SJSA1 (cell line): ENCODE results near the gene DDX17. TPM values are rescaled to one million over a fixed set of nuclear protein-coding genes. Genes with fewer than 3 reads are reported as not detected.
A peak's percentile ranks its signal among the peaks of the same experiment; 100 is the strongest.

Source experiments
- DNase-seq, 2 experiments: peaks; one replicate each; pipeline ENCODE4 v3.0.0-alpha.2; 2015 to 2020; ENCODE audit warnings: low spot score in 2 of 2, low read depth in 1 of 2
- H3K27ac ChIP-seq: fragments of 250-450 bp; sonication (Bioruptor Pico); 2 replicates; pipeline ENCODE4 v1.5.1; 2020; ENCODE audit warnings: mild to moderate bottlenecking, moderate library complexity
- H3K27me3 ChIP-seq: fragments of 250-450 bp; sonication (Bioruptor Pico); replicated peaks from 2 replicates; pipeline ENCODE4 v1.5.1; 2020; ENCODE audit warnings: mild to moderate bottlenecking, moderate library complexity
- H3K36me3 ChIP-seq: fragments of 250-450 bp; sonication (Bioruptor Pico); 2 replicates; pipeline ENCODE4 v1.5.1; 2020; ENCODE audit warnings: mild to moderate bottlenecking
- H3K4me1 ChIP-seq: fragments of 250-450 bp; sonication (Bioruptor Pico); replicated peaks from 2 replicates; pipeline ENCODE4 v1.6.1; 2021; ENCODE audit warnings: mild to moderate bottlenecking
- H3K4me3 ChIP-seq: fragments of 250-450 bp; sonication (Bioruptor Pico); 2 replicates; pipeline ENCODE4 v1.5.1; 2020; ENCODE audit warnings: mild to moderate bottlenecking
- H3K9me3 ChIP-seq: fragments of 250-450 bp; sonication (Bioruptor Pico); replicated peaks from 2 replicates; pipeline ENCODE4 v1.5.1; 2020; ENCODE audit warnings: mild to moderate bottlenecking
- total RNA-seq: library from RNA; depleted of rRNA; stranded (reverse); fragments of >200 nt; shearing (Covaris generic); gene quantifications from 2 replicates; pipeline ENCODE4 v1.2.3, GENCODE V29; 2014

The DDX17 gene
- total RNA-seq, 1 experiment from 2014 or later = 277 TPM

GRCh38 chr22:38505541-38506117 lies 482 bp downstream of the DDX17 start:
- Histone ChIP-seq H3K27ac (peak overlapping the region; percentile 99), H3K9me3 (no peaks in the 10 kb centered on the region), H3K27me3 (no peaks in the 10 kb centered on the region), H3K36me3 (peaks cover 53% of the 10 kb centered on the region), H3K4me3 (peak overlapping the region; percentile 92), H3K4me1 (peaks cover 20% of the 10 kb centered on the region)
- DNase-seq = peak; percentile 71 to 80

GRCh38 chr22:38504731-38505540 lies 1.2 kb downstream of the DDX17 start:
- H3K36me3 ChIP-seq = peaks cover 59% of the 10 kb centered on the region
- peaks cover 20% of the 10 kb centered on the region for H3K4me1 ChIP-seq
- H3K4me3 ChIP-seq = peak overlapping the region; percentile 92
- DNase-seq = peak; percentile 56 to 59
- H3K9me3 ChIP-seq = no peaks in the 10 kb centered on the region
- H3K27ac ChIP-seq = peak overlapping the region; percentile 99
- H3K27me3 ChIP-seq = no peaks in the 10 kb centered on the region

GRCh38 chr22:38503021-38503420 lies 3.1 kb downstream of the DDX17 start:
- no peaks in the 10 kb centered on the region for H3K27me3 ChIP-seq
- no peak for DNase-seq
- H3K9me3 ChIP-seq = no peaks in the 10 kb centered on the region
- H3K36me3 ChIP-seq = peaks cover 79% of the 10 kb centered on the region
- H3K27ac ChIP-seq = no peak overlapping the region
- H3K4me3 ChIP-seq = no peak overlapping the region
- H3K4me1 ChIP-seq = peaks cover 20% of the 10 kb centered on the region

- H3K4me3 ChIP-seq = no peak overlapping the region
- H3K4me1 ChIP-seq = peaks cover 19% of the 10 kb centered on the region
- H3K36me3 ChIP-seq = peaks cover 87% of the 10 kb centered on the region
- no peaks in the 10 kb centered on the region for H3K9me3 ChIP-seq
- DNase-seq = no peak
- H3K27me3 ChIP-seq = no peaks in the 10 kb centered on the region
- no peak overlapping the region for H3K27ac ChIP-seq
Measured at GRCh38 chr22:38501797-38502672, 4.1 kb downstream of the DDX17 start.

- no peak for DNase-seq
- no peaks in the 10 kb centered on the region for H3K27me3 ChIP-seq
- peaks cover 5% of the 10 kb centered on the region for H3K4me1 ChIP-seq
- H3K9me3 ChIP-seq = no peaks in the 10 kb centered on the region
- H3K4me3 ChIP-seq = no peak overlapping the region
- no peak overlapping the region for H3K27ac ChIP-seq
- peaks cover 96% of the 10 kb centered on the region for H3K36me3 ChIP-seq
Measured at GRCh38 chr22:38497869-38498268, 8.2 kb downstream of the DDX17 start.

GRCh38 chr22:38494939-38495338 lies 11.2 kb downstream of the DDX17 start:
- Histone ChIP-seq H3K36me3 (peaks cover 99% of the 10 kb centered on the region), H3K27ac (no peak overlapping the region), H3K27me3 (no peaks in the 10 kb centered on the region), H3K4me3 (no peak overlapping the region), H3K9me3 (no peaks in the 10 kb centered on the region; the same call in 1 of the 2 replicates), H3K4me1 (peaks cover 12% of the 10 kb centered on the region)
- DNase-seq = no peak

GRCh38 chr22:38494498-38494897 lies 11.6 kb downstream of the DDX17 start:
- H3K4me3 ChIP-seq = no peak overlapping the region
- H3K27me3 ChIP-seq = no peaks in the 10 kb centered on the region
- peaks cover 12% of the 10 kb centered on the region for H3K4me1 ChIP-seq
- DNase-seq = no peak
- H3K36me3 ChIP-seq = peaks cover 99% of the 10 kb centered on the region
- no peaks in the 10 kb centered on the region; the same call in 1 of the 2 replicates for H3K9me3 ChIP-seq
- no peak overlapping the region for H3K27ac ChIP-seq

GRCh38 chr22:38491707-38492348 lies 14.3 kb downstream of the DDX17 start:
- H3K27ac ChIP-seq = no peak overlapping the region
- no peaks in the 10 kb centered on the region for H3K27me3 ChIP-seq

GRCh38 chr22:38490915-38491314 lies 15.2 kb downstream of the DDX17 start:
- Histone ChIP-seq H3K4me1 (peaks cover 12% of the 10 kb centered on the region), H3K4me3 (no peak overlapping the region), H3K27me3 (no peaks in the 10 kb centered on the region), H3K9me3 (no peaks in the 10 kb centered on the region; the same call in 1 of the 2 replicates), H3K36me3 (peaks cover 100% of the 10 kb centered on the region), H3K27ac (no peak overlapping the region)
- no peak for DNase-seq

More at GRCh38 chr22:38491707-38492348, 14.3 kb downstream of the DDX17 start:
- Histone ChIP-seq H3K9me3 (no peaks in the 10 kb centered on the region; the same call in 1 of the 2 replicates), H3K4me1 (peaks cover 12% of the 10 kb centered on the region), H3K36me3 (peaks cover 100% of the 10 kb centered on the region), H3K4me3 (no peak overlapping the region)
- DNase-seq = no peak

- no peak overlapping the region for H3K27ac ChIP-seq
- no peak for DNase-seq
- no peak overlapping the region for H3K4me3 ChIP-seq
- no peaks in the 10 kb centered on the region; the same call in 1 of the 2 replicates for H3K9me3 ChIP-seq
- H3K4me1 ChIP-seq = peaks cover 12% of the 10 kb centered on the region
- no peaks in the 10 kb centered on the region for H3K27me3 ChIP-seq
- H3K36me3 ChIP-seq = peaks cover 98% of the 10 kb centered on the region
Measured at GRCh38 chr22:38490475-38490874, 15.6 kb downstream of the DDX17 start.

- Histone ChIP-seq H3K4me1 (peaks cover 12% of the 10 kb centered on the region), H3K27me3 (no peaks in the 10 kb centered on the region), H3K27ac (no peak overlapping the region), H3K9me3 (no peaks in the 10 kb centered on the region; the same call in 1 of the 2 replicates), H3K36me3 (peaks cover 96% of the 10 kb centered on the region), H3K4me3 (no peak overlapping the region)
- DNase-seq = no peak
Measured at GRCh38 chr22:38489561-38490145, 16.5 kb downstream of the DDX17 start.

GRCh38 chr22:38489142-38489541 lies 17.0 kb downstream of the DDX17 start:
- Histone ChIP-seq H3K9me3 (no peaks in the 10 kb centered on the region; the same call in 1 of the 2 replicates), H3K27me3 (no peaks in the 10 kb centered on the region), H3K4me1 (peaks cover 12% of the 10 kb centered on the region), H3K4me3 (no peak overlapping the region), H3K36me3 (peaks cover 96% of the 10 kb centered on the region), H3K27ac (no peak overlapping the region)
- DNase-seq = no peak

GRCh38 chr22:38487946-38488345 lies 18.2 kb downstream of the DDX17 start:
- Histone ChIP-seq H3K36me3 (peaks cover 96% of the 10 kb centered on the region), H3K4me3 (no peak overlapping the region), H3K4me1 (peaks cover 9% of the 10 kb centered on the region), H3K27ac (no peak overlapping the region), H3K9me3 (no peaks in the 10 kb centered on the region; the same call in 1 of the 2 replicates), H3K27me3 (no peaks in the 10 kb centered on the region)
- no peak for DNase-seq
